Left lobe of liver (tissue), 2 donors: Measurements from ENCODE around the gene STEAP2. TPM values are rescaled to one million over a fixed set of nuclear protein-coding genes. Genes with fewer than 3 reads are reported as not detected.

Experiments used
- ATAC-seq: fragments of 200-7000 bp; cut with Tn5 transposase; one replicate; pipeline ENCODE4 v1.9.1; 2020; ENCODE audit warnings: mild to moderate bottlenecking, moderate library complexity
- DNase-seq: peaks from one replicate; pipeline ENCODE4 v3.0.0-alpha.2; 2020; ENCODE audit warnings: low spot score
- total RNA-seq: library from RNA; stranded (reverse); gene quantifications from one replicate; pipeline ENCODE4 v1.2.1, GENCODE V29; 2021
- donor health status: DM: no; HTN: no; CAD: no; lungs with moderate emphysema.
- donor health status: DM: no; HTN: yes; CAD: no.

The STEAP2 gene
- total RNA-seq, 1 donor from 2014 or later, result 0.81 TPM

DNA sequence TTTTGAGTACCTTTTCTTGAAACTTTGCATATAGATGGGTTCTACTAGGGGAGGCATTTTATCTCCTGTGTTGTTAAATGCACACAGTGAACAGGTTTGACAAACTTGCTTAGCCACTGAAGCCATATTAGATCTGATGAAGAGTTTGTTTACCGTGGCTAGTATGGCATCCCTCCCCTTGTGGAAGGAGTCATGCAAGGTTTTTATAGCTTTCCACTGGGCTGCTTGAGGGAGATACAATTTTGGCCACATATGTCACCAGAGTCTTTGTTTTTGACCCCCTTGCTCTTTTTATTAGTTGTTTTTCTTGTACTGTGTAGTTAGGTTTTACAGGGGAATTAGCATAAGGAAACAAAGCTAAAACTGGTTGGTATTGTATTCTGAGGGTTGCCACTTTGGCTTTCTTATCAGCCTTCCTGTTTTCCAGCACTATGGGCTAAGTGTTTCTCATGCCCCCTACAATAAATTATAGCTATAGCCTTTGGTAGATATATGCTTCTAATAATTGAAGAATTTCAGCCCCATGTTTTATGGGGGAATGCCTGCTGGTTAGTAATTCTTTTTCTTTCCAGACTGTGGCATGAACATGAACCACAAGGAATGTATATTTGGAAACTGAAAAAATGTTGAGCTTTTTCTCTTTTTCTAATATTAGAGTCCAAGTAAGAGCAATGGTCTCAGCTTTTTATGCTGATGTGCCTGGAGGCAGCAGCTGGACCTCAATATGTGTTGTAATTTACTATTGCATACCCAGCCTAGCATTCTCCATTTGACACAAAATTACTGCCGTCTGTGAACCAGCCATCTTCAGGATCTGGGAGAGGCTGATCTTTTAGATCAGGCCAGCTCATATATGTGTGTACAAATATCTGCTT lies 18.4 kb upstream of the STEAP2 start:
- no peak for DNase-seq

DNA sequence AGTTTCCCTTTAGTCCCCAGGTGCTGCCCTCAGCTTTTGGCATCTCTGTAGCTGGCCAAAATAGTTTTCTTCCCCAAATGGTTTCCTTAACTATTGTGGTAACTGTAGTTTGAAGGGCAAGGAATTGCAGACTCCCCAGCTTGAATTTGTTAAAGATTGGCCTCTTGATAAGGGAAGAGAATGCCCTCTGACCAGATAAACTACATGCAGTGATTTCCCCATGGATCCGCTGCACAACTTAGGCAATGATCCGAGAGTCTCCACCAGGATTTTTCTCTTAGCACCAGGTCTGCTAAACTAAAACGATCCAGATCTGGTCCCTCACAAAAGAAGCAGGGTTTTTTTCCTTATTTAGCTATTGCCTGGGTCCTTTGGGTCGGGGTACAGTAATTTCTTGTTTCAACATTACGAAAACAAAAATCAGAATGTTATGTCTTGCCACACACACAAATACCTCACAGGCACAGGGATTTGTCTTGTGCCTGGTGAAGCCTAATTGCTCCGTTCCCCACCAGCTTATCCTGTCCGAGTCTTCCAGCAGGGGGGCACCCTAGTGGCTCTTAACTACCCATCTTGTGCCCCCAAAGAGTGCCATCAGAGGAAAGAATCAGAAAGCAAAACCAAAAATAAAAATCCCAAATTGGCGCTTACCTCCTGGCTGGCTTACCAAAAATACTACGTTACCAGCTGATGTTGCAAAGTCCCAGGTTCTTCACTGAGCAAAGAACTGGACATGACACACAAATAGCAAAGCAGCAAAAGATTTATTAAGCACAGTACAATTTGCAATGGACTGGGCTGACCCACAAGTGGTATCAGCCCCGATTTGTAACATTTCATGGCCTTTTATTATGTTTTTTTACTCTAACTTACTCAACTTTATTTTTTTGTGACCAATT lies 16.4 kb upstream of the STEAP2 start:
- ATAC-seq, result peak; percentile 87
- no peak for DNase-seq

More for the DNA sequence above, 18.4 kb upstream of the STEAP2 start:
- ATAC-seq, result no peak

DNA sequence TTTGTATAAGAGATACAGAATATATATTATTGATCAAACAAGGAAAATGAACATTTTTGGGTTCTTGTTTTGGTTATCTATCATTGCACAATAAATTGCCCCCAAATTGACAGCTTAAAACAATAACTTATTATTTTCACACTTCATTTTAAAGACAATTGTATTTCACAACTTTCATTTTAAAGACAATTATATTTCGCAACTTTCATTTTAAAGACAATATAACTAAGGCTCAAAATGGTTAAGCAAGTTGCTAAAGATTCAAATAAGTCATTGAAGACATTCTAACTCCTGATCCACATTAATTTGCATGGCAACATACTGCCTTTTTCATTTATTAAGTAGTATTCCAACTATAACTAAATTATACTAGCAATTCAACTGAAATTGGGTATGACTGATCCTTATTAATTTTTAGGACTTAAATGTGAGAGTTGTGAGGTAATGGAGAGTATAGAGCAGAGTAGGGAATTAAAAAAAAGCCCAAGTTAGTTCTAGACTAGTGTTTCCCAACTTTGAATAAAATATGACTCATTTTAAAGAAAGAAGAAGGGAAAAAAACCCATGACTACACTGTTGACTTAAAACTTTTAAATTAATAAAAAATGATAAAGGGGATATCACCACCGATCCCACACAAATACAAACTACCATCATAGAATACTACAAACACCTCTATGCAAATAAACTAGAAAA lies 9.9 kb upstream of the STEAP2 start:
- ATAC-seq (no peak), DNase-seq (no peak)

DNA sequence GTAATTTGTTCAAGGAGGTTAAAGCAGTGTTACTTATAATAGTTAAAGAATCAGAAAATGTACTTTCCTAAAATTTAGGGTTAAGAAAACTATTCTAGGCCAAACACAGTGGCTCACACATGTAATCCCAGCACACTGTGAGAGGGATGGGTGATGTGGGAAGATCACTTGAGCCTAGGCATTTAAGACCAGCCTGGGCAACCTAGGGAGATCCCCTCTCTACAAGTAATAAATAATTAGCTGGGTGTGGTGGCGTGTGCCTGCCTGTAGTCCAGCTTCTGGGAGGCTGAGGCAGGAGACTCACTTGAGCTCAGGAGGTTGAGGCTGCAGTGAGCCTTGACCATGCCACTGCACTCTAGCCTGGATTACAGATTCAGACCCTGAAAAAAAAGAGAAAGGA lies 3.6 kb upstream of the STEAP2 start:
- ATAC-seq (no peak), DNase-seq (no peak)

DNA sequence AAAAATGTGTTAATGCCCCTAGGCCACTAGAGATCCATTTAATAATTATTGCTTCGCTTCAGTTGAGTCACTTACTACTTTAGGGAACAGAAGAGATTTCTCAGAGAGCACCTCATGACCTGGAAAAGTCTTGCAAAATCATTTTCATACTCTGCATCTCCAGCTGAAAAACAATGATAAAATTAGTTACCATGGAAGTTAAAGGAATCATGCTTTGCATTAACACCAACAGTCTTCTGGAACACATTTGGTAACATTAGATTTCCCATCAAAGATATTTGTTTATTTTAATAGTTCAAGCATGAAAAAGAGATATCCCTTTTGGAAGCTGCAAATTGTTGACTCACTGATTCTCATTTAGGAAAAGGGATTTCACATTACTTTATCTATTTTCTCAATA lies 1.8 kb upstream of the STEAP2 start:
- ATAC-seq, result no peak

DNA sequence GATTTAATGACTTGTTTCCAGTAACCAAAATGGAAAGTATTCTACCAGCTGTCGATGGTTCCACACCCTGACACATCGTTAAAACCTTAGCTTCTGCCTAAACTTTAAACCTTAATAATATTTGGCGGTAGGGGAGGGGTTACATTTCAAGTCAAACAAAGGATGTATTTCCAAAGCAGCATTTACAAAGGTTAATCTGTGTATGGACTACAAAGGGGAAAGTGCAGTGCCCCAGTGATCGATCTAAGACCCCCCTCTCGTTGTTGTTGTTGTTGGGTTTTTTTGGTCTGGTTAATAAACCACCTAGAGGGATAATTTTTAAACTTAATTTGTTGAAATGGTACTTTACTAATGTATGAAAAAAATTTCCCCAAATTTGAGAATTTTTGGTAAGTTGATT lies 1.1 kb upstream of the STEAP2 start:
- ATAC-seq (no peak), DNase-seq (no peak)

More for the DNA sequence above, 1.8 kb upstream of the STEAP2 start:
- DNase-seq, result no peak

DNA sequence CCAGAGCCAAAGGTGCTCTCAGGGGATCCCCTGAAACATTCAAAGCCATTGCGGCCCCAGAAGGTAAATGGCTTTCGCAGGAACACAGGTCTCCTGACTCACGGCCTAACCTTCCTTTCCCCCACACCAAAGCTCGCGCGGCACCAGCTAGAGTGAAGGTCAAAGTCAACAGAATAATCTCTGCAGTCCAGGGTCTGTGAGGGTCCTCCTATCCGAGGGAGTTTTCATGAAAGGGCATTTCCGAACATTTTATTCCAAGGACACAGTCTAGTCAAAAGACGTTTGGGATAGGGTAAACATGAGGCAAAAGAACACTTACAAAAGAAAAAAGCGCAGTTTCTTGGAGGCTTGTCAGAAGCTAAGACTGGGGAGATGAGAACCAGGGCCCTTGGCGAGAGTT lies 559 bp upstream of the STEAP2 start:
- ATAC-seq (peak; percentile 51), DNase-seq (no peak)

DNA sequence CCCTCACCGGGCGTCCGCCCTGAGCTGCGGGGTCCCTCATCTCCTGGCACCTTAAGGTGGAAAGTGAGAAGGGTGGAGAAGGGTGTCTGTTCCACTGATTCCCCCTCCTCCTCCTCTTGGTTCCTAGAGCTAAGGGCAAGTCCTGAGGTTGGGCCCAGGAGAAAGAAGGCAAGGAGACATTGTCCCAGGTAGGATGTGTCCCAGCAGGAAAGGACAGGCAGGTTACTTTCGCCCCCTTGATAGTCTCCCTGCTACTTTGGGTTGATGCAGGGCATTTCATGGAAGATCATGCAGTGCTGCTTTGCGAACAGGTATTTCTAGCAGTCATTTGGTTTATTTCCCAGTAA lies 582 bp downstream of the STEAP2 start:
- peak; percentile 6 for ATAC-seq
- DNase-seq, result no peak

DNA sequence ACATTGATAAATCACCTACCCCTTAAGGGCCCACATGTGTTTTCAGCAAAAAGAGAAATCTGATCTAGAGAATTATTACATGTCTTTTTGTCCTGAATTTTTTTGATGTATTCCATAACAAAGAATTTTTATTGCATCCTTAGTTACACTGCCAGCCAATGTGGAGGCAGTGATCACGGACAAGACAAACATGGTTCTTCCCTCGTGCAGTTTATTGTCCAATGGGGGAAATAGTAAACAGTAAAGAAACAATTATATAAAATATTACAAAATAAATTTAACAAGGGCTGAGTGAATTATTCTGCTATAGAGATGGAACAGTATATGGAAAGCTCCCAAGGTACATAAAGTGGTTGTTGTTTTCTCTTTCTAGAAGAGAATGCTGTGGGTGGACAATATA lies 2.0 kb downstream of the STEAP2 start:
- no peak for ATAC-seq

DNA sequence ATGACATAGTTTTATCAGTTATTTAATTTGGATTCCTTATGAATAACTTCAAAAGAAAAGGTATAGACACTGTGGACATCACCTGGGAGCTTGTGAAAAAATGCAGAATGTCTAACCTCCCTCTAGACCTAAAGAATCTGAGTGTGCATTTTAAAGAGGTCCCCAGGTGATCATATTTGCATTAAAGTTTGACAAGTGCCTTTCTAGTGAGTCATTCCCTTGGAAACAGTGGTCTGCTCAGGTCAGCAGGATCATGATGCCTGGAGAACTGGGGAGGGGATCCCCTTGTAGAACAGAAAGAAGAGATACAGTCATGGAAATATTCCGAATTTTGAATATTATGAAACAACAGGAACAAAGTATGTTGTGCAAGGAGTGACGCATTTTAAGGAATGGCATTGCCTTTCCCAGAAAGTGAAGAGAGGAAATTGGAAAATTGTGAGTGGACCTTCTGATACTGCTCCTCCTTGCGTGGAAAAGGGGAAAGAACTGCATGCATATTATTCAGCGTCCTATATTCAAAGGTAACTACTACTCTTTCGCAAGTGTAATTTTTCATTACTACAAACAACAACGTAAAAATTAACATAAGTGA lies 4.6 kb downstream of the STEAP2 start:
- DNase-seq (no peak), ATAC-seq (no peak)

More for the DNA sequence above, 2.0 kb downstream of the STEAP2 start:
- DNase-seq, result no peak

DNA sequence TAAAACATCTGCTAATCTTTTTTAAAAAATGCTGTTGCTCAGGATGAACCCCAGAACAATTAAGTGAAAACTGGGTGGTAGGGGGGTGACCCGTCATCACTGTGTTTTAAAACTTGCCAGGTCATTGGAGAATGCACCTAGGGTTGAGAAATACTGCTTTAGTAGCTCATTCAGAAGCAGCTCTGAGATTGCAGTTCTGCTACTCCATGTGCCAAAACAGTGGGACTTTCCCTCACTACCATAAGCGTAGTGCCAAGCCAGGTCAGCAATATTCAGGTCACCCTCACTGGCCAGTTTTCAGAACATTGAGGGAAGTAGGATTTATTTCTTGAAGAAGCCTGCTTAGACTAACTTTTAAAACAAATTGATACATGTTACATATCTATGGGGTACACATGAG lies 5.2 kb downstream of the STEAP2 start:
- ATAC-seq, result peak; percentile 95
- DNase-seq, result peak; percentile 62

DNA sequence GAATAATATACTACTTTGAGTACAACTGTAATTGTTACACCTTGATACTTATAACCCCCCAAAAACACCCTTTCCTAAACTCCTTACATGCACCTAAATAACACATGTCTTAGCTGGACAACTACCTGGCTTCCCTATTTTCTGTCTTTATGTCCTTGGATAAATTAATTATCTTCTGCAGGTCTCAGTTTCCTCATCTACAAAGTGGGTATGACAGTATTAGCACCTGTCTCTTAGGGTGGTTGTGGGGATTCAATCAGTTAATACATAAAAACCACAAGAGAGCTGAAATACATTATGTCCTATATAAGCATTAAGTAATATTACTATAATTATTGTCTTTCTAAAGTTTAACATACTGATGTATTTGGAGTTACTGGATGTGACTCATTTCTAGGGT lies 10.8 kb downstream of the STEAP2 start:
- no peak for DNase-seq
- ATAC-seq, result no peak

DNA sequence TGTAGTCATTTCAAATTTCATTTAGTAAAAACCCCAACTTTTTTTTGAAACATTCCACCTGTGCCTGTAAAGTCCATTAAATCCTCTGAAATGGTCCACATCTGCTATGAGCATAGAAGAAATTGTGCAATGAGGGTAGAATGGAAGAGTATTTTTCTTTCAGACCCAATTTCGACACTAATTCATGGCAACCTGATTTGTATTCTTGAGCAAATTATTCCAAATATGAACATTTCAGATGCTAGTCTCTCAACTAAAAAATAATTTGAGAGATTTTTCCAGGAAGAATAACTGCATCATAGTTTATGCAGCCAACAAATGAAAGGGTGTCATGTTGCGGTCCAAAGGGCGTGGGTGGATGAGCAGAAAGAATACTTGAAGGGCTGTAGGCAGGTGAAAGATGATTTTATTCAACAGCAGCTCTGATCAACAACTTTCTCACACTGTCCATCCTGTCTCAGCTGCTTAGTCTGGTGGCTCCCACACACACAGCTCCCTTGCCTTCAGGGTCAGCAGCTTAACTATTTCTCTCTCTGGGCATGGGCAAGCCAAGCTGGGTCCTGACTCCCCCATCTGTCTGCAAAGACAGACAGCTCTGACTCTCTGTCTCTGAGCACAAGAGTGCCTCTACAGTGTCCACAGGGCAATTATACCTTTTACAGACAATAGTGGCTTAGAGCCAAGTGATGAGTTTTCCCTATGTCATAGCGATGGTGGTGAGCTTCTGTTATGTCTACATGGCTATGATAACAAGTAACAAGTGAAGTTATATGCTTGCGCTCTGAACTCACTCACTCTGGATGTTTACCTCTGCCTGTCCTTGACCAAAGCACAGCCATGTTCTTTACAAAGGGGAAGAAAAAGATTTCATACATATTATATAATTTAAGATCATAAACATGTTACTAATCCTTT lies 11.5 kb downstream of the STEAP2 start:
- DNase-seq (no peak), ATAC-seq (no peak)

DNA sequence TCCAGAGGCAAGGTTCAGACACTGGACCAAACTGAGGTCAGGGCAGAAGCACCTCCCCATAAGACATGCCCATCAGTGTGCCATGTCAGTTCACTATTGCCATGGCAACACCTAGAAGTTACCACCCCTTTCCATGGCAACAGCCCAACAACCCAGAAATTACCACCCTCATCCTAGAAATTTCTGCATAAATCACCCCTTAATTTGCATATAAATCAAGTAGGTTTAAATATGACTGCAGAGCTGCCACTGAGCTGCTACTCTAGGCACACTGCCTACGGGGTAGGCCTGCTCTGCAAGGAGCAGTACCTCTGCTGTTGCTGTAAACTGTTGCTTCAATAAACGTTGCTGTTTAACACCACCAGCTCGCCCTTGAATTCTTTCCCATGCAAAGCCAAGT lies 12.7 kb downstream of the STEAP2 start:
- ATAC-seq, result no peak

DNA sequence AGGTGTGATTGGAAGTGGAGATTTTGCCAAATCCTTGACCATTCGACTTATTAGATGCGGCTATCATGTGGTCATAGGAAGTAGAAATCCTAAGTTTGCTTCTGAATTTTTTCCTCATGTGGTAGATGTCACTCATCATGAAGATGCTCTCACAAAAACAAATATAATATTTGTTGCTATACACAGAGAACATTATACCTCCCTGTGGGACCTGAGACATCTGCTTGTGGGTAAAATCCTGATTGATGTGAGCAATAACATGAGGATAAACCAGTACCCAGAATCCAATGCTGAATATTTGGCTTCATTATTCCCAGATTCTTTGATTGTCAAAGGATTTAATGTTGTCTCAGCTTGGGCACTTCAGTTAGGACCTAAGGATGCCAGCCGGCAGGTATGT lies 13.6 kb downstream of the STEAP2 start:
- DNase-seq (no peak), ATAC-seq (no peak)

More for the DNA sequence above, 12.7 kb downstream of the STEAP2 start:
- no peak for DNase-seq

DNA sequence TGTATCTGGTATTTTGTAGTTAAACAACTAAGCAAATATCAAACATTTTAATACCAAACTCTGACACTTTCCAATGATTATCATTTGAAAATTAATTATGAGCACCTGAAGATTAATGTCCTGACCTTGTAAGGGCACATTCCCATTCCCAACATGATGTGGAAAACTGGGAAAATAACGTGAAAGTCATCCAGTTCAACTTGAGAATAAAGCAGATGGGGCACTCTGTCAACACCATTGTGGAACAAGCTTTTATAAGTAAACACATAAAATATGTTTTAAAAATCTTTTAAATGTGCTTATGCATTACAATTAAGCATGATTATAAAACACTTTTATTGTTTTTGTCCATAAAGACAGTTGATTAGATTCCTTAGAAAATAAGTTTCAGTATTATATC lies 14.1 kb downstream of the STEAP2 start:
- no peak for DNase-seq
- ATAC-seq, result no peak

DNA sequence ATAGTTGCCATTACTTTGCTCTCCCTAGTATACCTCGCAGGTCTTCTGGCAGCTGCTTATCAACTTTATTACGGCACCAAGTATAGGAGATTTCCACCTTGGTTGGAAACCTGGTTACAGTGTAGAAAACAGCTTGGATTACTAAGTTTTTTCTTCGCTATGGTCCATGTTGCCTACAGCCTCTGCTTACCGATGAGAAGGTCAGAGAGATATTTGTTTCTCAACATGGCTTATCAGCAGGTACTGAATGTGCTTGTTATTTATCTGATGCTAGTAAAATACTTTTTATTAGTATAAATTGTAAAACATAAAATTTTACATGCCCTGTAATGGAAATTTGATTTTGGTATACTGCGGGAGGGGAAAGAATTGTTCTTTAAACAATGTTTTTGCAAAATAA lies 15.7 kb downstream of the STEAP2 start:
- DNase-seq (no peak), ATAC-seq (no peak)

DNA sequence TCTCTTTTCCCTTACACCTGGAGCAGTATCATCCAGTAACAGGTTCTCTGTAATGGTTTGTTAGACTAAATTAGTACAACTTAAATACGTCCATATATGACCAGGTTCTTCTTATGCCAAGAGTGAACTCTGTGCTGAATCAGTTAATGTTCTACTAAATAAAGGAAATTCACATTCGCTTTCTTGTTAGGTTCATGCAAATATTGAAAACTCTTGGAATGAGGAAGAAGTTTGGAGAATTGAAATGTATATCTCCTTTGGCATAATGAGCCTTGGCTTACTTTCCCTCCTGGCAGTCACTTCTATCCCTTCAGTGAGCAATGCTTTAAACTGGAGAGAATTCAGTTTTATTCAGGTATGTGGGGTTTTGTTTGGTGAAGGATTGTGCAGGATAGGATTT lies 18.1 kb downstream of the STEAP2 start:
- ATAC-seq (no peak), DNase-seq (no peak)

DNA sequence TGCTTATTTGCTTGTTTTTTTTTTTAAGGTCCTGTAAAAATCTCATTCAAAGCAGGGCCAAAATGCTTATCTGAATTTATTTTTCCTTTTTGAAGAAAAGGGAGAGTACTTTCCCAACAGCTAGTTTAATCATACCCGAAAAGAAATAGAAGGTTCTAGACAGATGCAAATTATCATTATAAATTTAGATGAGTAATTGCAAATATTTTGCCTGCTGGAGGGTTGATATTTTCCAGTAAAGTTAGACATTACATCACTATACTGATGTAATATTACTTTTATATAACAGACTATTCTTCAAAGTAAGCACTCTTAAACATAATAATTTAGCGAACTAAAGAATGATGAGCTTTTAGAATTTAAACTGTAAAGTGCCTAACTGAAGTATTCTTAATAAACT lies 19.3 kb downstream of the STEAP2 start:
- no peak for ATAC-seq
- DNase-seq, result no peak

DNA sequence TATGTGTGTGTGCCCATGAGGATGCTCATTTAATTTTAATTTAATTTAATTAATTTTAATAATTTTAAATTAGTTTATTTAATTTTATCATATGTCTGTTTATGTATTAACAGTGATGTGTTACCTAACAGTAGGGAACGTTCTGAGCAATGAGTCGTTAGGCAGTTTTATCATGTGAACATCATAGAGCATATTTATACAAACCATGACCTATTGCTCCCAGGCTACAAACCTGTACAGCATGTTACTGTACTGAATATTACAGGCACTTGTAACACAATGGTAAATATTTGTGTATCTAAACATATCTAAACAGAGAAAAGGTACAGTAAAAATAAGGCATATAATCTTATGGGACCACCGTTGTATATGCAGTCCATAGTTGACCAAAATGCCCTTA lies 19.8 kb downstream of the STEAP2 start:
- DNase-seq, result no peak

More for the DNA sequence above, 19.8 kb downstream of the STEAP2 start:
- ATAC-seq, result no peak
